Prostate gland (tissue), 2 donors: ENCODE results near the gene ARMC9.

Experiments used
- CTCF ChIP-seq, 4 experiments: fragments of 200-600 bp in 2 of 4; fragments of 450-650 bp in 2 of 4; sonication (generic) in 2 of 4; IDR thresholded peaks; 1 replicate in 3 of 4; 2 replicates in 1 of 4; pipeline ENCODE4 v1.5.1; 2016 to 2019; ENCODE audit warnings: antibody characterized with exemption in 4 of 4, mild to moderate bottlenecking in 2 of 4, moderate library complexity in 2 of 4
- POLR2A ChIP-seq: fragments of 450-650 bp; IDR thresholded peaks from one replicate; pipeline ENCODE4 v1.6.1; 2016; ENCODE audit warnings: antibody characterized with exemption, mild to moderate bottlenecking
- POLR2AphosphoS5 ChIP-seq: sonication (generic); formaldehyde crosslinking; IDR thresholded peaks from one replicate; pipeline ENCODE4 v1.6.1; 2017; ENCODE audit warnings: antibody characterized with exemption

GRCh38 chr2:231360881-231361371 lies 162.5 kb downstream of the ARMC9 start:
- TF ChIP-seq CTCF (IDR thresholded peaks at IDR 0.05): no peak
- no peak for TF ChIP-seq POLR2AphosphoS5
- no peak for TF ChIP-seq POLR2A
